CD14-positive monocyte (primary cell): ENCODE results near the gene ANKRD17. TPM values are rescaled to one million over a fixed set of nuclear protein-coding genes. Genes with fewer than 3 reads are reported as not detected.

ENCODE experiments used
- DNase-seq, 3 donors: peaks; one replicate each; pipeline ENCODE4 v3.0.0-alpha.2; 2011 to 2022
- H2AFZ ChIP-seq: 2 replicates; pipeline ENCODE4 v1.6.0; 2012; ENCODE audit warnings: mild to moderate bottlenecking, low read depth, low read length, inconsistent platforms; ENCODE audit not compliant: insufficient read depth, poor library complexity, severe bottlenecking
- H3K27ac ChIP-seq, 2 donors: 1 replicate in 1 of 2; 2 replicates in 1 of 2; pipeline ENCODE4 v1.5.1; 2012 to 2013; ENCODE audit warnings: low read length in 2 of 2, control low read depth in 1 of 2, inconsistent platforms in 1 of 2, low read depth in 1 of 2, mild to moderate bottlenecking in 1 of 2
- H3K27me3 ChIP-seq, 2 donors: one replicate each; pipeline versions ENCODE4 v1.6.0 to v1.6.1; 2011 to 2013; ENCODE audit warnings: low read length in 2 of 2; ENCODE audit not compliant: control insufficient read depth in 2 of 2, insufficient read depth in 2 of 2
- H3K36me3 ChIP-seq, 2 donors: replicated peaks in 1 of 2; 1 replicate in 1 of 2; 2 replicates in 1 of 2; pipeline versions ENCODE4 v1.5.1 to v1.6.1; 2012 to 2013; ENCODE audit warnings: low read length in 2 of 2, control low read depth in 1 of 2, inconsistent platforms in 1 of 2, mild to moderate bottlenecking in 1 of 2; ENCODE audit not compliant: insufficient read depth in 2 of 2, control insufficient read depth in 1 of 2
- H3K4me1 ChIP-seq, 2 donors: 1 replicate in 1 of 2; 2 replicates in 1 of 2; pipeline versions ENCODE4 v1.5.1 to v1.6.1; 2012 to 2013; ENCODE audit warnings: low read length in 2 of 2, control low read depth in 1 of 2, inconsistent platforms in 1 of 2, mild to moderate bottlenecking in 1 of 2, moderate library complexity in 1 of 2; ENCODE audit not compliant: insufficient read depth in 2 of 2, control insufficient read depth in 1 of 2
- H3K4me2 ChIP-seq: replicated peaks from 2 replicates; pipeline ENCODE3; 2012; ENCODE audit warnings: low read length, moderate library complexity, mild to moderate bottlenecking; ENCODE audit not compliant: poor library complexity, severe bottlenecking; ENCODE audit errors: extremely low read depth
- H3K4me3 ChIP-seq, 3 experiments: fragments of 200-600 bp in 1 of 3; sonication (generic) in 1 of 3; replicated peaks in 1 of 3; 1 replicate in 2 of 3; 2 replicates in 1 of 3; pipeline ENCODE4 v1.5.1; 2011 to 2013; ENCODE audit warnings: low read length in 3 of 3, mild to moderate bottlenecking in 3 of 3, control low read depth in 2 of 3, low read depth in 2 of 3, inconsistent platforms in 1 of 3, moderate library complexity in 1 of 3
- H3K79me2 ChIP-seq: 2 replicates; pipeline ENCODE4 v1.6.0; 2012; ENCODE audit warnings: mild to moderate bottlenecking, control low read depth, inconsistent platforms, low read length, moderate library complexity; ENCODE audit not compliant: insufficient read depth
- H3K9ac ChIP-seq: 2 replicates; pipeline ENCODE4 v1.6.0; 2017; ENCODE audit warnings: low read length, mild to moderate bottlenecking; ENCODE audit not compliant: insufficient read depth, poor library complexity, severe bottlenecking
- H3K9me3 ChIP-seq, 2 donors: replicated peaks in 1 of 2; 1 replicate in 1 of 2; 2 replicates in 1 of 2; pipeline versions ENCODE4 v1.5.1 to v1.6.1; 2012 to 2013; ENCODE audit warnings: low read length in 2 of 2, control low read depth in 1 of 2; ENCODE audit not compliant: control insufficient read depth in 1 of 2, insufficient read depth in 1 of 2
- H4K20me1 ChIP-seq: 2 replicates; pipeline ENCODE4 v1.6.0; 2012; ENCODE audit warnings: mild to moderate bottlenecking, low read length, control low read depth, moderate library complexity; ENCODE audit not compliant: insufficient read depth
- H3K27ac Mint-ChIP-seq, 7 donors: one replicate each; pipeline ENCODE4 v1.8.0; 2020; ENCODE audit warnings: mild to moderate bottlenecking in 7 of 7, mixed read lengths in 7 of 7, moderate library complexity in 6 of 7, inconsistent platforms in 2 of 7
- H3K27me3 Mint-ChIP-seq, 3 donors: one replicate each; pipeline ENCODE4 v1.8.0; 2021 to 2022; ENCODE audit warnings: low read depth in 3 of 3, mild to moderate bottlenecking in 3 of 3, mixed read lengths in 3 of 3, moderate library complexity in 3 of 3, inconsistent platforms in 1 of 3
- H3K36me3 Mint-ChIP-seq, 2 donors: one replicate each; pipeline ENCODE4 v1.8.0; 2020; ENCODE audit warnings: mixed read lengths in 2 of 2, inconsistent platforms in 1 of 2, mild to moderate bottlenecking in 1 of 2
- H3K4me1 Mint-ChIP-seq: one replicate; pipeline ENCODE4 v1.8.0; 2020; ENCODE audit warnings: mild to moderate bottlenecking, mixed read lengths
- H3K4me3 Mint-ChIP-seq, 2 donors: one replicate each; pipeline ENCODE4 v1.8.0; 2020; ENCODE audit warnings: mild to moderate bottlenecking in 2 of 2, mixed read lengths in 2 of 2, moderate library complexity in 1 of 2
- H3K9me3 Mint-ChIP-seq, 7 donors: one replicate each; pipeline ENCODE4 v1.8.0; 2020 to 2022; ENCODE audit warnings: mixed read lengths in 7 of 7, mild to moderate bottlenecking in 6 of 7, moderate library complexity in 6 of 7, inconsistent platforms in 2 of 7
- CTCF ChIP-seq: fragments of 200-600 bp; IDR thresholded peaks from one replicate; pipeline ENCODE4 v1.8.0; 2022; ENCODE audit warnings: antibody characterized with exemption, mild to moderate bottlenecking
- WGBS: methylation state at CpG from one replicate; pipeline ENCODE4 v1.1.5; 2013; ENCODE audit warnings: missing lambda C conversion rate; ENCODE audit not compliant: insufficient coverage; 5-methylcytosine and 5-hydroxymethylcytosine counted together
- intact Hi-C, 2 donors: fragments of 100-400 bp; cut with micrococcal nuclease; formaldehyde crosslinking; loops; one replicate each; pipeline versions ENCODE4 v1.15.0 to v1.15.1; 2023
- polyA plus RNA-seq, 3 donors: library from polyadenylated mRNA; depleted of rRNA in 1 of 3; unstranded in 2 of 3; stranded (reverse) in 1 of 3; fragments of 300-500 nt in 2 of 3; fragments of >200 nt in 1 of 3; fragmentation: Illumina TruSeq in 2 of 3; gene quantifications; 1 replicate in 2 of 3; 2 replicates in 1 of 3; pipeline ENCODE4 v1.2.3, GENCODE V29; 2012 to 2021

The ANKRD17 gene
- polyA plus RNA-seq, 3 donors, result 5.3 to 18.9 (median 9.0) TPM

DNA sequence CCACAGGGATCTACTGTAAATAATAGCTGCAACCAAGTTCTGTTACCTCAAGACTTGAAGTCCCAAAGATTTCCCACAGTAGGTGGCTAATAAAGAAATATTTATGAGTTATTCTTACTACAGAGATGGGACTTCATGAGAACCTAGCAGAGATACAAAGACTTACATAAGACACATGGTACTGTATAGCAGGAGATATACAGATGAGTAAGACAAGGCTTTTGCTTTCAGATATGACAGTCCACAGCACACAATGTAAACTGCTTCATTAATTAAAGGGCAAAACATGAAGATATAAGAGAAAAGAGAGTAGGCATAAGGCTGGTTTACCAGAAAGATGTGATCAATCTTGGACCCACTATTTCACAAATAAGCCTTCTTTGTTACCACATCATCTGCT is 6.6 kb downstream of the ANKRD17 start:
- H3K36me3 Mint-ChIP-seq, result peaks cover 31 to 34% of the 10 kb centered on the region in 2 donors
- Histone ChIP-seq H3K4me2 (no peak overlapping the region), H3K9ac (no peak overlapping the region), H2AFZ (no peak overlapping the region), H3K79me2 (peaks cover 100% of the 10 kb centered on the region), H3K36me3 (peaks cover 15 to 35% of the 10 kb centered on the region in 2 donors), H3K4me3 (no peak overlapping the region), H3K27ac (peak overlapping the region in 1 of 2 donors; percentile 34), H3K27me3 (no peaks in the 10 kb centered on the region), H3K9me3 (no peaks in the 10 kb centered on the region), H4K20me1 (peaks cover 96% of the 10 kb centered on the region), H3K4me1 (peaks cover 4 to 13% of the 10 kb centered on the region in 2 donors)
- H3K27ac Mint-ChIP-seq, result peak overlapping the region in 2 of 7 donors; percentile 47 to 58
- peaks cover 0 to 2% (median 0%) of the 10 kb centered on the region in 3 donors for H3K27me3 Mint-ChIP-seq
- intact Hi-C loops, result no loop called here
- H3K4me3 Mint-ChIP-seq, result no peak overlapping the region
- H3K4me1 Mint-ChIP-seq, result peaks cover 30% of the 10 kb centered on the region
- DNase-seq, result no peak
- peaks cover 0 to 8% (median 0%) of the 10 kb centered on the region in 7 donors for H3K9me3 Mint-ChIP-seq
- TF ChIP-seq CTCF, result no peak

- Mint-ChIP-seq H3K27ac (no peak overlapping the region), H3K9me3 (peaks cover 0 to 8% (median 0%) of the 10 kb centered on the region in 7 donors), H3K27me3 (peaks cover 0 to 2% (median 0%) of the 10 kb centered on the region in 3 donors), H3K4me1 (peaks cover 26% of the 10 kb centered on the region), H3K36me3 (peaks cover 29 to 31% of the 10 kb centered on the region in 2 donors), H3K4me3 (no peak overlapping the region)
- DNase-seq, result no peak
- H4K20me1 ChIP-seq, result peaks cover 96% of the 10 kb centered on the region
- H2AFZ ChIP-seq, result no peak overlapping the region
- H3K27ac ChIP-seq, result peak overlapping the region in 1 of 2 donors; percentile 6
- H3K36me3 ChIP-seq, result peaks cover 13 to 35% of the 10 kb centered on the region in 2 donors
- H3K27me3 ChIP-seq, result no peaks in the 10 kb centered on the region
- no peak overlapping the region for H3K4me3 ChIP-seq
- H3K9me3 ChIP-seq, result no peaks in the 10 kb centered on the region
- WGBS, result no CpG with 5 or more reads among the region's 2 CpGs
- TF ChIP-seq CTCF, result no peak
- H3K79me2 ChIP-seq, result peaks cover 100% of the 10 kb centered on the region
- intact Hi-C loops, result no loop called here
- no peak overlapping the region for H3K9ac ChIP-seq
- H3K4me1 ChIP-seq, result peaks cover under 1 to 7% of the 10 kb centered on the region in 2 donors
- H3K4me2 ChIP-seq, result no peak overlapping the region
These were observed 7.2 kb downstream of the ANKRD17 start for GRCh38 chr4:73251384-73251783.
